Stimulated activated CD4-positive, alpha-beta T cell treated with anti-CD3 and anti-CD28 coated beads, Interleukin-4, amount 100 ng/mL, for 1 hour (primary cell): ENCODE data around the gene CDCA4.

Experiments used
- DNase-seq: peaks from one replicate; pipeline ENCODE4 v3.0.0-alpha.2; 2020

Gene CDCA4

DNA sequence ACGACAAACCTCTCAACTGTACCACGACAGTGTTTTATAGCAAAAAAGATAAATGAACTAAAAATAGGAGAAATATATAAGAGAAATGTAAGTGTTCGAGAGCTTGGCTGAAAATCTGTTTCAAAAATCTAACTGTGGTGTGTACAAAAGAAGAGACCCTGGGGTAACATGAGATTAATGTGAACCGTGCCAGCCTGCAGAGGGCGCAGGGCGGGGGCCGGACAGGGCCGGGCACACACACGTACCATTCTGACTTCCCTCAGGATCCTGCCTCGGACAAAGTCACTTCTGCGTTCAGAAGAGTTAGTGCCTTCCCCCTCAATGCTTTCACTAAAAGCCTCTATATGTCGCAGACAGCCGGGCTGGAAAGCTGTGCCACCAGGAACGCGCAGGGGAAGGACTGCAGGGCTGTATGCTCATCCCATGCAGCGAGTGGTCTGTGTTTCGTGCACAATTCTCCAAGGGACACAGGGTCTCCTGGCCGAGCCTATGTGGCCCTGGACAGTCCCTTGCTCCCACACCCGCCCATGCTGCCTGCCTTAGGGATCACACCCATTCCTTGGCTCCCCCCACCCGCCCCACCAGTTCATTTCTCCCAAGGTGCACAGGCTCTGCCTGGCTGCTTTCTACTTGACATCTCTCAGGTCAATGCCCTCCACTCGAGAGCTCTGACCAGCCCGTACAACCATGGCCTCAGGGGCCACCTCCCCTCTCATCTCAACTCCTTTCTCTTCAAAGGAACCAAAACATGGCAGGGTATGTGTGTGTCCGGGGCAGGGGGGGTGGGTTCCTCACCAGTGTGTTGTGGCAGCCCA lies 8.5 kb downstream of the CDCA4 start:
- no peak for DNase-seq

GRCh38 chr14:105011312-105011990 lies 9.4 kb downstream of the CDCA4 start:
- DNase-seq, result no peak

DNA sequence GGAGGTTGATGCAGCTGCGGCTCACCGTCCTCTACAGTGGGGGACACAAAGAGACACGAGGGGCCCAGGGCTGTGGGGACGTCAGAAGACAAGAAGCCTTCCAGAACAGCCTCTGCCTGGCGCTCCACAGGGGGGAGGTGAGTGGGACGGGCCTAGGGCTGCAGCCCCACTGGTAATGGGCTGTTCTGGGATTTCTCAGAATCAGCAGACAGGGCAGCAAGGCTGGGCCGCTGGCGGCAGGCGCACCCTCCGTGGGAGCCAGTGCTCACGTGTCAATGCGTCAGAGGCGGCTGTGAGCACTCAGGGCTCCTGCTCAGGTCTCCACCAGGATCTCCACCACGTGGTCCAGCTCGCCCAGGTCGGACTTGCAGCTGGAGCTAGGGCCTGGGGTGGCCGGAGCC lies 10.0 kb downstream of the CDCA4 start:
- DNase-seq, result no peak

DNA sequence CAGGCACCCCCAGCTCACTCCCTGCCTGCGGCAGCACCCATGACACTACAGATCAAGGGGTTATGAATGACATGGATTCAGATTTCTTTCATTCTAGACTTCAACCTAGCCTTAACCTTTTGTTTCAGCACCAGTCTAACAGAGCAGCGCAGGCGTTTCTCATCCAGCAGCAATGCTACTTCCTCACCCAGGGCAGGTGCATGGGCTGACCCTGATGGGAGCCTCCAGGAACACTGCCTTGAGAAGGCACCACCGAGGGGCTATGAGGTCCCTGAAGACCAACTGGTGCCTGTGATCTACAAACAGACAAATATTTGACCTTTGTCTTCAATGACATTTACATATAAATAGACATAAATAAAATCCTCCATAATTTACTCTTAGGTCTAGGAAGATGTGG lies 10.8 kb downstream of the CDCA4 start:
- DNase-seq, result no peak

- DNase-seq, result no peak
These were observed 13.2 kb downstream of the CDCA4 start for GRCh38 chr14:105007593-105008264.

GRCh38 chr14:105006831-105007592 lies 13.9 kb downstream of the CDCA4 start:
- DNase-seq, result no peak

- no peak for DNase-seq
These were observed 14.7 kb downstream of the CDCA4 start for GRCh38 chr14:105005929-105006830.

GRCh38 chr14:105005329-105005928 lies 15.5 kb downstream of the CDCA4 start:
- DNase-seq, result no peak

- DNase-seq, result no peak
These were observed 21.5 kb downstream of the CDCA4 start for GRCh38 chr14:104999361-104999760.

- no peak for DNase-seq
These were observed 22.1 kb downstream of the CDCA4 start for GRCh38 chr14:104998801-104999200.

GRCh38 chr14:104996483-104996882 lies 24.4 kb downstream of the CDCA4 start:
- DNase-seq, result no peak

DNA sequence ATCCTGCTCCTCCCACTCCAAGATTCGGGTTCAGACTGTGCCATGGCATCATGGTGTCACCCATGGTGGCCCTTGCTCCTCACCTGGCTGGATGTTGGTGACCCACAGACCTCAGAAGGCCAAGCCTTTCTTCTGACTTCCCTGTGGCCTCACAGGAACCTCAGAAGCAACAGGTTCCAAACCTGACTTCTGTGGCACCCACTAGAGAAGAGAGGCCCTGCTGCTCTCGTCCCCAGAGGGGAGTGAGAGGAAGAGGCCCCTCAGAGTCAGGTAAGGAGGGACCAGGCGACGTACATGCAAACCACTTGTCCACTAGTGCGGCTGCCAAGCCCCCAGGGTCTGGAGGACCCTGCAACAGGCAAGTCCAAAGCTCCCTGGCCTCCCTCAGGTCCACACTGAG lies 24.9 kb downstream of the CDCA4 start:
- DNase-seq, result no peak

DNA sequence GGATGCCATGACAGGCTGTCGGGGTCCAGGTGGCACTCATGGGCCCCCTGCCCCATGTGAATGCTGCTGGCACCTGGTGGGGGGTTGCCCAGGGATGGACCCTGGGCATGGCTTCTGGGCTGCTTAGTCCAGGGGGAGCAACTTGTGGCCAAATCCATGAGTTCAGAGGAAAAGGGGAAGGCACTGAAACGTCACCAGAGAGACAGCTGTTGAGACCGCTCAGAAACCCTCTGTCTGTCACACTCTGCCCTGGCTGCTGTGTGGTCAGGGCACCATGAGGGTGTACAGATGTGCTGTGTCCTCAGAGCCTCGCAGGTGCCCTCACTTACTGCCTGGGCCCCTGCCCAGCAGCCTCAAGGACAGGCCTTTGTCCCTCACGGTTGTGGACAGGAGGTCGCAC lies 25.9 kb downstream of the CDCA4 start:
- no peak for DNase-seq

- DNase-seq, result no peak
These were observed 26.9 kb downstream of the CDCA4 start for GRCh38 chr14:104993808-104994591.

DNA sequence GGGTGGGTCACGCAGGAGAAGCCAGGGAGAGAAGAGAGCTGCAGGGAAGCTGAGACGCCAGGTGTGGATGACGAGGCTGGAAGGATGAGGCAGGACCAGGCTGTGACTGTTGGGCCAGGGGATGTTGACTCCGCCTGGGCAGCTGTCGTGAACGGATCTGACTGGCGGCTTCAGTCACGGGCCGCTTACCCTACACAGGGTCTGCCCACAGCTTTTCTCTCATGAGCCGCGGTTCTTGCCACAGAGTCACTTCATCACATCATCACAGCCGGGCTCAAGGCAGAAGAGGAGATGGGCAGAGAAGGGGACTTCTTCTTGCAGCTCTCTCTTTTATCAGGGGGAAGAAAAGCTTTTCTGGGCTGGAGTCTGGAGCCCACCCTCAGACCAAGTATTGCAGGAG lies 27.6 kb downstream of the CDCA4 start:
- no peak for DNase-seq

GRCh38 chr14:104992501-104992900 lies 28.4 kb downstream of the CDCA4 start:
- no peak for DNase-seq

- no peak for DNase-seq
These were observed 29.0 kb downstream of the CDCA4 start for GRCh38 chr14:104991896-104992230.

GRCh38 chr14:104989951-104990303 lies 31.0 kb downstream of the CDCA4 start:
- no peak for DNase-seq

- DNase-seq, result no peak
These were observed 31.5 kb downstream of the CDCA4 start for GRCh38 chr14:104989236-104989950.

- no peak for DNase-seq
These were observed 34.3 kb downstream of the CDCA4 start for GRCh38 chr14:104986487-104987164.
